Measurements from ENCODE around the gene IBA57. TPM values are rescaled to one million over a fixed set of nuclear protein-coding genes. Genes with fewer than 3 reads are reported as not detected.
A peak's percentile ranks its signal among the peaks of the same experiment; 100 is the strongest.

Gene IBA57
- total and polyA plus RNA-seq, 2 of the 8 experiments (the other 6 are each of a cell fraction or from before 2014, with no cell fraction given): 2.6 to 5.9 TPM

GRCh38 chr1:228170666-228171065 lies 5.1 kb downstream of the IBA57 start:
- Histone ChIP-seq H3K4me2 (ENCODE audit: insufficient read depth in 1 of 2, low read depth in 2 of 2, low read length in 2 of 2) (no peak overlapping the region), H3K23me2 (ENCODE audit: low read depth, low read length) (peaks cover 5% of the 10 kb centered on the region; the same call in 1 of the 2 replicates), H2BK12ac (ENCODE audit: low read depth, low read length) (no peak overlapping the region), H2AK5ac (ENCODE audit: low read depth, low read length) (no peak overlapping the region), H3K56ac (replicated peaks; ENCODE audit: insufficient read length, low read depth, low read length) (no peak overlapping the region), H2BK120ac (replicated peaks; ENCODE audit: low read depth, low read length) (no peak overlapping the region), H3K27ac (ENCODE audit: low read depth, low read length) (no peak overlapping the region), H3K4me3 (ENCODE audit: extremely low read depth in 1 of 4, insufficient read depth in 2 of 4, low read depth in 3 of 4, low read length in 4 of 4) (no peak overlapping the region), H2BK5ac (ENCODE audit: low read depth, low read length) (no peak overlapping the region), H3K79me1 (ENCODE audit: low read depth, low read length) (peaks cover 10% of the 10 kb centered on the region), H3K14ac (ENCODE audit: insufficient read length) (no peak overlapping the region), H4K5ac (ENCODE audit: insufficient read length, low read depth, low read length) (no peak overlapping the region), H3K18ac (ENCODE audit: extremely low read depth, low read length) (no peak overlapping the region), H3K27me3 (replicated peaks in 1 of 4; ENCODE audit: control insufficient read depth in 3 of 4, extremely low read depth in 1 of 4, insufficient read depth in 3 of 4, low read length in 3 of 4) (no peaks in the 10 kb centered on the region), H3K23ac (ENCODE audit: insufficient read length) (no peak overlapping the region), H3K4ac (replicated peaks; ENCODE audit: insufficient read length, low read depth, low read length) (no peak overlapping the region), H2BK15ac (ENCODE audit: low read length) (no peak overlapping the region), H4K20me1 (replicated peaks in 1 of 2; ENCODE audit: control insufficient read depth in 1 of 2, insufficient read depth in 2 of 2, low read length in 2 of 2) (peaks cover 8 to 23% of the 10 kb centered on the region in 2 experiments), H4K91ac (replicated peaks; ENCODE audit: insufficient read length, low read length) (no peak overlapping the region), H3K4me1 (replicated peaks in 1 of 4; ENCODE audit: control insufficient read depth in 3 of 4, insufficient read depth in 4 of 4, low read length in 3 of 4) (peaks cover 0 to 7% (median 6%) of the 10 kb centered on the region in 4 experiments; a peak in 5 of 7 replicates), H3K9ac (replicated peaks in 1 of 4; ENCODE audit: extremely low read depth in 1 of 4, low read depth in 3 of 4, low read length in 3 of 4) (no peak overlapping the region), H3K79me2 (ENCODE audit: control insufficient read depth in 1 of 2, insufficient read depth in 2 of 2, low read length in 2 of 2) (peaks cover 0 to 28% of the 10 kb centered on the region in 2 experiments; a peak in 2 of 4 replicates), H3K36me3 (ENCODE audit: control insufficient read depth in 2 of 4, insufficient read depth in 4 of 4, low read length in 3 of 4) (no peaks in the 10 kb centered on the region; a peak in 1 of 8 replicates), H4K8ac (ENCODE audit: extremely low read depth, insufficient read depth, low read length) (peak overlapping the region; percentile 57; the same call in 1 of the 2 replicates), H2BK20ac (ENCODE audit: low read length) (no peak overlapping the region), H2AFZ (ENCODE audit: low read length) (no peak overlapping the region), H3K9me3 (ENCODE audit: insufficient read depth in 2 of 2, low read depth in 1 of 2, low read length in 1 of 2) (no peaks in the 10 kb centered on the region)
- FAIRE-seq (no peak), DNase-seq (ENCODE audit: low read depth in 1 of 2, low spot score in 2 of 2) (no peak)
- ChIA-PET POLR2A (ENCODE audit: partially characterized antibody) (no interaction called here), CTCF (ENCODE audit: partially characterized antibody) (interaction anchor here (0.9 to 3.5 kb wide), 6 partner anchors 10 to 171 kb away, joined by 3 to 14 read pairs (median 4); no protein-coding TSS in a partner anchor)
- WGBS, 2 experiments (ENCODE audit: extremely low coverage in 1 of 2, insufficient coverage in 1 of 2, insufficient read length in 1 of 2, insufficient replicate concordance in 2 of 2, low coverage in 1 of 2, low lambda C conversion rate in 2 of 2, missing lambda C conversion rate in 1 of 2): 82% methylated on average over 7 of the region's 7 CpGs; no CpG with 5 or more reads in 1 of the 2 experiments
- TF ChIP-seq MAFK (IDR thresholded peaks at IDR 0.05; ENCODE audit: low read depth, low read length) (no peak), CBX8 (IDR thresholded peaks at IDR 0.05; ENCODE audit: borderline replicate concordance, low read depth, low read length) (no peak), CHD1 (IDR thresholded peaks at IDR 0.05; ENCODE audit: low read depth, low read length) (no peak), CHD2 (IDR thresholded peaks at IDR 0.05; ENCODE audit: low read length) (no peak), RXRA (IDR thresholded peaks at IDR 0.05; ENCODE audit: insufficient read depth, low read depth, low read length) (no peak), RBBP5 (IDR thresholded peaks at IDR 0.05; ENCODE audit: borderline replicate concordance, low read depth, low read length) (no peak)
